PC-9 (cell line): Measurements from ENCODE around the gene MAN2A2.

Experiments used
- EZH2 ChIP-seq: fragments of 200-600 bp; sonication (generic); IDR thresholded peaks from 2 replicates; pipeline ENCODE4 v1.8.0; 2017; ENCODE audit warnings: antibody characterized with exemption, low read depth
- TF ChIP-seq, protein P1 (sequence below): fragments of 200-600 bp; sonication (generic); conservative IDR thresholded peaks from 2 replicates; pipeline ENCODE4 v1.6.1; 2017; ENCODE audit warnings: mixed run types, antibody characterized with exemption, mild to moderate bottlenecking, moderate library complexity

DNA sequence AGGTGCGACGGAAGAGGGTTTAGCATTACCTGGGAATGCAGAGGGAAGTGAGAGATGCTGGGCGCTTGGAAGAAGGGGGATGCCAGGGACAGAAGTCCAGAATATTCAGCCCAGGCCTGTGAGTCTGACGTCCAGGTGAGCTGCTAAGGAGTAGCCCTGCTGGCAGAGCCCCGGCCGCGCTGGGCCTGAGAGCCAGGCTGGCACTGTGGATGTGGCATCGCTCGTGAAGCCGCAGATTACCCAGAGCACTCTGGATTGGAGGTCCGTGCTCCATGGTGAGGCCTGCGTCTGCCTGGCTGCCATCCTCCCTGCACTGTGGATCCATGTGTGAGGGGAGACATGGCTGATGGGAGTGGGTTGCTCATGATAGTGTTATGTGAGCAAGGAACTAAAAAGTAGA, 14.5 kb downstream of the MAN2A2 start:
- TF ChIP-seq, protein P1, sequence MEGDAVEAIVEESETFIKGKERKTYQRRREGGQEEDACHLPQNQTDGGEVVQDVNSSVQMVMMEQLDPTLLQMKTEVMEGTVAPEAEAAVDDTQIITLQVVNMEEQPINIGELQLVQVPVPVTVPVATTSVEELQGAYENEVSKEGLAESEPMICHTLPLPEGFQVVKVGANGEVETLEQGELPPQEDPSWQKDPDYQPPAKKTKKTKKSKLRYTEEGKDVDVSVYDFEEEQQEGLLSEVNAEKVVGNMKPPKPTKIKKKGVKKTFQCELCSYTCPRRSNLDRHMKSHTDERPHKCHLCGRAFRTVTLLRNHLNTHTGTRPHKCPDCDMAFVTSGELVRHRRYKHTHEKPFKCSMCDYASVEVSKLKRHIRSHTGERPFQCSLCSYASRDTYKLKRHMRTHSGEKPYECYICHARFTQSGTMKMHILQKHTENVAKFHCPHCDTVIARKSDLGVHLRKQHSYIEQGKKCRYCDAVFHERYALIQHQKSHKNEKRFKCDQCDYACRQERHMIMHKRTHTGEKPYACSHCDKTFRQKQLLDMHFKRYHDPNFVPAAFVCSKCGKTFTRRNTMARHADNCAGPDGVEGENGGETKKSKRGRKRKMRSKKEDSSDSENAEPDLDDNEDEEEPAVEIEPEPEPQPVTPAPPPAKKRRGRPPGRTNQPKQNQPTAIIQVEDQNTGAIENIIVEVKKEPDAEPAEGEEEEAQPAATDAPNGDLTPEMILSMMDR, result no peak
- no peak for TF ChIP-seq EZH2
